ENCODE data around the gene PRKCH. TPM values are rescaled to one million over a fixed set of nuclear protein-coding genes. Genes with fewer than 3 reads are reported as not detected.

PRKCH gene
- total RNA-seq, 1 experiment from 2014 or later = 5.0 TPM

- no peak for DNase-seq (ENCODE audit: low spot score)
These were observed 208.9 kb downstream of the PRKCH start for GRCh38 chr14:61530296-61530695.

- no peak for DNase-seq (ENCODE audit: low spot score)
These were observed 209.5 kb downstream of the PRKCH start for GRCh38 chr14:61530896-61531295.

DNA sequence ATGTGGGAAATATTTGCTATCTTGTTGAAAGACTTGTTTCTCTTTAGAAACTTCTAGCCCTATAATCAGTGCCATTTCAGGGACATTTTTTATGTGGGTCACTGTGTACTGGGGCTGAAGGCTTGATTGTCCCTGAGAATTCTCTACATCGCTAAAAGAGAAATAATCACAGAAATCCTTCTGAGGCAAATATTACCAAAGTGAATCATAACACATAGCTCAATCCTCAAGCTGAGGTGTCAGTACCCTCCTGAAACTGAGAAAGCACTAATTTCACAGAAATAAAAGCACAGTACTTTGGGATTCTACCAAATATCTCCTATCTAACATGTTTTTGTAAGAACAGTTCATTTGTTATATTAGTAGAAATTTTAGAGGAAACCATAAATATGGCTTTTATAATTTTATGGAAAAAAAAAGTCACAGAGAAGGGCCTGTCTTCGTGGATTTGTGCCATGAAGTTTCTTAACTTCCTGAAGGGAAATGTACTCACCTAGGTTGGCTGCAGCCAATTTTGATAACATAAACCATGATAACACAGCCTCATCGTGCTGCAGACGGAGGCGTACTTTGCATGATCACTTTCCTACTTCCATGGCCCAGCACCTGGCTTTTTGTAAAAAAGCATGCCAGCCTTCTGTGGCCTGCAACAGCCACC, 210.2 kb downstream of the PRKCH start:
- DNase-seq (ENCODE audit: low spot score) = no peak

GRCh38 chr14:61532123-61532505, 210.7 kb downstream of the PRKCH start:
- DNase-seq (ENCODE audit: low spot score) = no peak

DNA sequence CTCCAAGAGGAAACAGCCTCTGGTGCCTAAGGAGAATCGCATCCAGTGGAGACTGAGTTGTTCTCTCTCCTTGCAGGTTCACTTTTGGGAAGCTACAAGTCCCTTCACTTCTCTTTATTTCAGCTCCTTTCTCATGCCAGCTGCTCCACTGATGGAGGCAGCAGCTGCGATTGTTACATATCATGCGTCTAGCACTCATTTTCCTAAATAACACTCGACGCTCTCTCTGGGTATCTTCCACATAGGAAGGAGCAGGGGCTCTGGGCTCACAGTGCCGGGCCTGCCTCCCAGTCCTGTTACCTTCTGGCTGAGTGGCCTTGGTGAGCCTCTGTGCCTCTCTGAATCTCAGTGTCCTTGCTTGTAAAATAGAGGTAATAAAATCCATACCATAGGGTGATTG, 211.4 kb downstream of the PRKCH start:
- DNase-seq (ENCODE audit: low spot score) = no peak

GRCh38 chr14:61533513-61534255, 212.3 kb downstream of the PRKCH start:
- no peak for DNase-seq (ENCODE audit: low spot score)

GRCh38 chr14:61535032-61535431, 213.7 kb downstream of the PRKCH start:
- DNase-seq (ENCODE audit: low spot score) = no peak

DNA sequence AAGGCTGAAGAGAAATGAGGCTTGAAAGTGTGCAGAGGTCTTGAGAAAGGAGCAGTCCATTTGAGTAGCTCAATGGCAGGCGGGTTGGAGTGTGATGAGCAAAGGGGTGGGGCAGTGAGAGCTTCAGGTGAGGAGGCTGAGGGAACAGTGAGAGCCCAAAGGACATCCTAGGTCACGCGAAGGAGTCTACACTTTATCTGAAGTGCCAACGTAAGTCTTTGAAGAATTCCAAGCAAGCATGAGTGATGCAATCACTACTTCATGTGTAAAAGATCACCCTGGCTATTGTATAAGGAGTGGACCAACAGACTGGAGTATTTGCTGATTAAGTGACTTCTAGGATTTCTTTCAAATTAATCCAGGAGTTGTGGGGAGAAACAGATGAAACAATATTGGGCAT, 214.1 kb downstream of the PRKCH start:
- DNase-seq (ENCODE audit: low spot score) = no peak

DNA sequence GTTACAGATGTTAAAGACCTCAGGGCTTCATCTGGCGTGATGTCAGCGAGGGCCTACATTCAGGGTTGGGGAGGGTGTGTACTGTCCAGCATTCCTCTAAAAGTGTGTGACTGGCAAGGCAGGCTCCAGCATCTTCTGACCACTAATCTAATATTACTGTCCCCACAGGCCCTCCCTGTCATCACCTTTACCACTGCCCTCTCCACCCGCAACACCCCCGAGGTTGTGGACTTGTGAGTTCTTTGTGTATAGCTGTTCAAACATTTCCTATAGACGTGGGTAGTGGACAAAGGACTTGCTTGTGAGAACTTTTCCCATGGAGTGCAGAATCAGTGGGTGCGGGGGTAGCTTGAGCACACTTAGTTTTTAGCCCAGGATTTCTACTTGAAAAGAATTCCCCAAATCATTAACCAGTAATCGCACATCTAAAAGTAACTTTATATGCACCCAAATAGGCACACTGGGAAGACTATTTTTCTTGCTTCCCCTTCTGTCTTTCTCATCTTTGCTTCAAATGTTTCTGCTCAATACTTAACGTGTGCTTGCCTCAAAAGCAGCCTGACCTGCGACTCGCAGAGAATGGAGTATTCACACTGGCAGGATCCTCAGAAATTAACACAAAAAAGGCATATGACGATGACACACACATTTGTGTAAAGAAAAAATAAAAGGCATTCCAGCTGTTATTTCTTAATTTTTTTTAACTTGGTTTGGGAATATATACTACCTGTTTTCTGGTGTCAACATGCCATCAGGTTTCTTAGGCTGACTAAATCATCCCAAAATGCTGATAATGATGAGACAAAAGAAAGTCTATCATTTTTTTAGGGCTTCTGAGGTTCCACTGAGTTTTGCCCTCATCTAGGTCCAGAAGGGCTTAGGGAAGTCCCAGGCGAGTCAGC, 215.5 kb downstream of the PRKCH start:
- no peak for DNase-seq (ENCODE audit: low spot score)

DNA sequence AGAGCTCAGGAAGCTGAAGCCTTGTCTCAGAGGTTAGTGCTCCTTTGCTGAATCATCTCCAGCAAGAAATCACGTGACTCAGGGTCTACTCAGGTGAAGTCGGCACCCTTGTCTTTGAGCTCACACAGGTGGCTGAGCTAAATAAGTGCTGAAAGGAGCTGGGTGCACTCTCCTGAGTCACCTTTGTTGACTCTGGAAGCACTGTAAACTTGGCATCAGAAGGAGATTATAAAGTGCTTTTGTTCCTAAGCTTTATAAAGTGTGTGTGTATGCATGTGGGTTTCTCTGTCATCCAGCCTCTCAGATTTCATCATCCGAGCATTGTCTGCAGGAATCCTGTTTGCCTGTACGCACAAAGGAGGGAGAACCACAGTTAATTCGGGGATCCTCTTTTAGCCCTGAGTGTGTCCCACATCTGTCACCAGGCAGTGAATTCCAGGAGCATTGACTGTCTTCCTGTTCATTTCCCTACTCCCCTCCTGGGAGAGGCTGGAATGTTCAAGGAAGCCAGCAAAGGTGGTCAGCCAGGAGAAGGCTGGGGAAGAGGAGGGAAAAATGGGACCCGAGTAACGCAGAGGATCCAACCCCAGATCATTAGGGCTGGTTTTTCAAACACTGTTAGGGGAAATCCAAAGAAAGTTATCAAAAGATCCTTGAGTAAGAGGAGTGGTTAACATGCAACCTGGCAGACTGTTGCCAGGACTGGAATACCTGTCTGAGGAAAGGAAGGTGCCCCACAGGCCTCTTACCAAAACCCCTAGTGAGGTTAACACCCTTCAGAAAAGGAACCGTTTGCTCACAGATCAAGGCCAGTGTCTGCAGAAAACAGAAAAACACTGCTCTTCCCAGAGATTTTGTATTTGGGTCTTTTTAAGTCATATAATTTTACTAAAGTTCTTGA, 216.4 kb downstream of the PRKCH start:
- peak; percentile 82 for DNase-seq (ENCODE audit: low spot score)

GRCh38 chr14:61538464-61539022, 217.2 kb downstream of the PRKCH start:
- DNase-seq (ENCODE audit: low spot score) = no peak

DNA sequence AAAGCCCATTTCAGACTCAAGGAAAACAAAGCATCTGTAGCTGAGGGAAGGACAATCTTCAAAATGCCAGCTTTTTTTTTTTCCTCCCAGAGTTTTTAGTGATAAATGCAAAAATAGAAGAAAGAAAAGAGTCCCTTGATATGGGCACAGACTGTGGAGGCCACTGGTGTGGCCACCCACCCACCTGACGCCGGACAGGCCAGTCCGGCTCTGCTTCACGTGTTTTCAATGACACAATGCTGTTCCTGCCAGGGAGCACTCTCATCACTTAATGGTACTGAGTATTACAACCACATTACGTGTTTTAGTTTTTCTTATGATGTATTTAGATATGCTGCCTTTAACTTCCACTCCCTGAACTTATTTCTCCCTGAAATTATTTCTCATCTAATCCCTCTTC, 218.3 kb downstream of the PRKCH start:
- DNase-seq (ENCODE audit: low spot score) = no peak

- DNase-seq (ENCODE audit: low spot score) = no peak
These were observed 219.6 kb downstream of the PRKCH start for GRCh38 chr14:61540931-61541330.

DNA sequence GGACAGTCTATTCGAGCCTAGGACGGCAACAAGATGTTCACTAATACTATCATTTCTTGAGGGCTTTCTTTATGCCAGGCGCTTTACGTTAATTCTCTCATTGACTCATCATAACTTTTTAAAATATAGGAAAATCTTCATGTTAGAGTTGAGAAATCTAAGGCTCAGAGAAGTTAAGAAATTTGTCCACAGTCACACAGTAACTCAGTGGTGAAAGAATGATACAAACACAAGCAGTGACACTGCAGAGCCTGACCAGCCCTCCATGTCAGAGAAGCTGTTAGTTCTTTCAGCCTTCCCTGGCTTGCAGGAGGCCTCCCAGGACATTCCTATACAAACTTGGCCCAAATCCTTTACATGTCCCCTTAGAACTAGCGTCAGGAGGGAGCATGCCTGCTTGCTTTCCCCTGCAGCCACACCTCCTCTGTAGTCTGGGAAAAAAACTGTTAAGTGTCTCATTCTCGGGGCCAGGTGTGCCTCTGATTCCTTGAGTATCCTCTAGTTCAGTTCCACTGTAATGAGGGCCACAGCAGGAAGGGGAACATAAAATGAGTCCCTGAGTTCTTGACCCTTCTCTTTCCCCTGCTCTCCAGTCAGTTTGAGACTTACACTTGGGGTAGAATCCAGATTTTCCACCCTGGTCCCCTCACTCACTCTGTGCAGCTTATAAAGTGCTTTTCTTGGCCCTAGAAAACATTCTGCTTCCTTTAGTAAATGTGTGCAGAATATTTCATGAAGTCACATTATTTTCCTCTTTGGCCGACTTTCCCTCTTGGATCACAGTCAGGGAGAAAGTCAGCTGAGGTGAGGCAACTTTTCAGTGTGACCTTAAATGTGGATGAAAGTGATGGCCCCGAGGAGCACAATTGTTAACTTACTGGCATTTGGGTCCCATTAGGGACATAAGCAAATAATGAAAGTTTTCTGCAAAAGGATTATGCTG, 221.7 kb downstream of the PRKCH start:
- DNase-seq (ENCODE audit: low spot score) = no peak

GRCh38 chr14:61543946-61544345, 222.6 kb downstream of the PRKCH start:
- no peak for DNase-seq (ENCODE audit: low spot score)

DNA sequence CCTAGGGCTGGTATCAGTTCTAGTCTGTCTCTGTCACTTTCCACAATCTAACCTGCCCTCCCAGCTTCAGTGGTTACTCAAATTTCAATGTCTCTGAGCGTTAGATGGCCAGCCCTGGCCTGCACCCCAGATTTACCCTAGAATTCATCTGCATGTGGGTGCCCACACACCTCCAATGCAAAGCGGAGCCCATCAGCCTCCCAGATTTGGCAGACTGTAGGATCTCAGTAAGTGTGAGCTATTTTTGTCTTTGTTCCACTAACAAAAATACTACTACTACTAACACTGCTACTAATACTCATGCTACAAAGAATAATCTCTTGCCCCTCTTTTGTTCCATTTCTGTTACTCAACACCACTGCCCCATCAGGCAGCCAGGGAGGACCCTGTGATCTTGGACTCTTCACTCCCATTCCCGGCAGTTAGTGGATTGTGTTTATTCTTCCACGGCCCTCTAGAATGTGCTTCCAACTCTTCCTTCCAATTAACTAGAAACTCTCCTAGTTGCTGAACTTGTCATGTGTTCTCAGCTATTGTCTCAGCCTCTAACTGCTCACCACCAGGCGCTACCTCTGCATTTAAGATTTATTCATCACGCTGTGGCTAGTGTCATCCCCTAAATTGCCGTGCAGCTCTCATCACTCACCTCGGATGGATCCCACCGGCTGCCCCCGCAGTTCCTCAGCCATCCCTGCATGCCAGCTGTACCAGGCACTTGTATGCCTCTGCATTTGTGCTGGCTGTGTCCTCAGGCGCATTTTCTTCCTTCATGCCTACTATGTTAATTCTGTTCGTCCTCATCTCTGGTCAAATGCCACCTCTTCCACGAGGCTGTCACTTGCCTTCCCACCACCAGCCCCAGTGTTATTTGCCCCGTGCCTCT, 223.3 kb downstream of the PRKCH start:
- no peak for DNase-seq (ENCODE audit: low spot score)

DNA sequence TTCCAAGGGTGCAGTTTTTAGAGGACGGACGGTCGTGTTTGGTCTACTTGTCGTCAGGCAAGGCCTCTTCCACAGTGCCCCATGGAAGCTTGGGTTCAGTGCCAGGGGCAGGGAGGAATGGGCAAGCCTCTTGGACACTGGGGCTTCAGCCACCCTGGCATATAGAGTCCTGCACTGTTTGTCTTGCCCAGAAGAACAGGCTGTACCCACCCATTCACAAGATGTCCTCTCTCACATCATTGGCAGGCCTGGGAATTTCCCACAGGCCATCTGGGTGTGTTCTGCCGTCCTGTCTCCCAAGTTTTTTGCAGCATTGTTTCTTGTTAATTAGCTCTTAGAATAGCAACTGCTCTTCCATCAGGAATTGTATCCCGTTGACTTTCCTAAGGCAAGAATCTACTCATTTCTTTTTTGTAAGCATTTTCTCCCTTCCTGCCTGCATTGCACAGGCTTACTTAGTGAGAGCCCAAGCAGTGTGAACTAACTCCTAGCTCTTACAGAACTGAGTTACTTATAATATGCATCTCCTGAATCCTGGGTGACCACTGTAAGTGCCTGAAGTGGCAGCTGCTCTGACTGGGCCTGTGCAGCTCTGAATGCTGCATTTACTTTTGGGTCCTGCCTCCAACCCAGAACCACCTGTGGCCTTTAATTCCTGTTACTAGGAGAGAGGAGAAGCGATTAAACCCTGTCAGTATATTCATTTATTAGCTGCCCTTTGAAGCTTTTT, 224.5 kb downstream of the PRKCH start:
- no peak for DNase-seq (ENCODE audit: low spot score)

All from H4 (cell line).